SK-N-SH (cell line): ENCODE data around the gene ANKRD11. TPM values are rescaled to one million over a fixed set of nuclear protein-coding genes. Genes with fewer than 3 reads are reported as not detected.

ENCODE experiments used
- CTCF ChIA-PET: fragments of 300-600, 350-600 bp; formaldehyde crosslinking; extraction: SDS; loops from one replicate; lab custom pipeline; 2021; lab: Yijun Ruan, JAX
- POLR2A ChIA-PET: fragments of 350-600 bp; sonication (Branson Sonifier 250); formaldehyde crosslinking; extraction: SDS; loops from one replicate; lab custom pipeline; 2020; ENCODE audit warnings: antibody characterized with exemption, inconsistent platforms; lab: Yijun Ruan, JAX
- DNase-seq: peaks from one replicate; pipeline ENCODE4 v3.0.0; 2012
- H2AFZ ChIP-seq: fragments of 200-600 bp; sonication (generic); 2 replicates; pipeline ENCODE4 v1.8.1; 2016; ENCODE audit warnings: antibody characterized with exemption, mild to moderate bottlenecking, low read depth
- H3F3A ChIP-seq: fragments of 200-600 bp; sonication (generic); replicated peaks from 2 replicates; pipeline ENCODE3; 2016; ENCODE audit warnings: antibody characterized with exemption, mild to moderate bottlenecking; ENCODE audit not compliant: insufficient read depth
- H3K27ac ChIP-seq, 2 experiments: fragments of 200-500 bp in 1 of 2; fragments of 200-600 bp in 1 of 2; sonication (Bioruptor generic) in 1 of 2; sonication (generic), shearing (Covaris generic) in 1 of 2; 2 replicates each; pipeline versions ENCODE4 v1.5.1 to v1.6.1; 2014 to 2016; ENCODE audit warnings: low read depth in 2 of 2, inconsistent platforms in 1 of 2, low read length in 1 of 2, mild to moderate bottlenecking in 1 of 2, mixed read lengths in 1 of 2
- H3K27me3 ChIP-seq: fragments of 200-600 bp; sonication (generic), shearing (Covaris generic); 2 replicates; pipeline ENCODE4 v1.6.1; 2016; ENCODE audit warnings: mixed run types; ENCODE audit not compliant: insufficient read depth
- H3K36me3 ChIP-seq, 2 experiments: fragments of 200-500 bp in 1 of 2; fragments of 200-600 bp in 1 of 2; sonication (Bioruptor generic) in 1 of 2; sonication (generic) in 1 of 2; replicated peaks in 1 of 2; 2 replicates each; pipeline versions ENCODE3 to v1.5.1; 2014 to 2016; ENCODE audit warnings: low read length in 1 of 2, mild to moderate bottlenecking in 1 of 2; ENCODE audit not compliant: insufficient read depth in 2 of 2, control insufficient read depth in 1 of 2
- H3K4me1 ChIP-seq, 2 experiments: fragments of 200-500 bp in 1 of 2; fragments of 200-600 bp in 1 of 2; sonication (Bioruptor generic) in 1 of 2; sonication (generic), shearing (Covaris generic) in 1 of 2; 2 replicates each; pipeline versions ENCODE4 v1.5.1 to v1.6.1; 2014 to 2016; ENCODE audit warnings: low read depth in 1 of 2, low read length in 1 of 2, mixed run types in 1 of 2; ENCODE audit not compliant: insufficient read depth in 2 of 2, control insufficient read depth in 1 of 2
- H3K4me2 ChIP-seq: fragments of 200-600 bp; sonication (generic), shearing (Covaris generic); 2 replicates; pipeline ENCODE4 v1.6.1; 2017; ENCODE audit warnings: mixed run types
- H3K4me3 ChIP-seq, 2 experiments: fragments of 200-500 bp in 1 of 2; fragments of 200-600 bp in 1 of 2; sonication (Bioruptor generic) in 1 of 2; sonication (generic), shearing (Covaris generic) in 1 of 2; 2 replicates each; pipeline versions ENCODE4 v1.5.1 to v1.8.1; 2014 to 2016; ENCODE audit warnings: low read depth in 2 of 2, inconsistent platforms in 1 of 2, low read length in 1 of 2, mild to moderate bottlenecking in 1 of 2, mixed read lengths in 1 of 2, moderate library complexity in 1 of 2
- H3K79me2 ChIP-seq: fragments of 200-600 bp; sonication (generic); 2 replicates; pipeline ENCODE4 v1.8.1; 2017; ENCODE audit warnings: mild to moderate bottlenecking; ENCODE audit not compliant: insufficient read depth
- H3K9ac ChIP-seq: fragments of 200-600 bp; sonication (generic); 2 replicates; pipeline ENCODE4 v1.6.1; 2017; ENCODE audit warnings: mixed run types
- H3K9me2 ChIP-seq: fragments of 200-600 bp; sonication (generic); 2 replicates; pipeline ENCODE4 v1.6.1; 2017; ENCODE audit warnings: mixed run types
- H3K9me3 ChIP-seq: fragments of 200-600 bp; sonication (generic); 2 replicates; pipeline ENCODE4 v1.6.1; 2017; ENCODE audit warnings: mixed run types, mild to moderate bottlenecking, moderate library complexity
- H4K20me1 ChIP-seq: fragments of 200-600 bp; sonication (generic); 2 replicates; pipeline ENCODE4 v1.6.1; 2017; ENCODE audit warnings: mild to moderate bottlenecking, mixed run types; ENCODE audit not compliant: insufficient read depth
- ELF1 ChIP-seq: IDR thresholded peaks from 2 replicates; pipeline ENCODE4 v1.4.0; 2012
- FOSL2 ChIP-seq: IDR thresholded peaks from 2 replicates; pipeline ENCODE4 v1.4.0; 2012; ENCODE audit warnings: low read depth, mild to moderate bottlenecking, moderate library complexity, borderline replicate concordance
- FOXM1 ChIP-seq: IDR thresholded peaks from 2 replicates; pipeline ENCODE4 v1.4.0; 2012; ENCODE audit warnings: low read depth, mild to moderate bottlenecking
- MEF2A ChIP-seq: IDR thresholded peaks from 2 replicates; pipeline ENCODE4 v1.4.0; 2012; ENCODE audit warnings: low read depth, borderline replicate concordance
- NRF1 ChIP-seq: IDR thresholded peaks from 2 replicates; pipeline ENCODE4 v1.6.1; 2012; ENCODE audit warnings: low read depth, mild to moderate bottlenecking, low read length
- RXRA ChIP-seq: IDR thresholded peaks from 2 replicates; pipeline ENCODE4 v1.4.0; 2012; ENCODE audit warnings: low read depth, mild to moderate bottlenecking, borderline replicate concordance
- TCF12 ChIP-seq: IDR thresholded peaks from 2 replicates; pipeline ENCODE4 v1.4.0; 2012
- WGBS: methylation state at CpG from one replicate; pipeline ENCODE4 v1.1.6; 2017; ENCODE audit warnings: low lambda C conversion rate; 5-methylcytosine and 5-hydroxymethylcytosine counted together
- polyA plus RNA-seq, 3 experiments: library from polyadenylated mRNA; depleted of rRNA; stranded (reverse); fragments of >200 nt; gene quantifications; 2 replicates each; pipeline ENCODE4 v1.2.3, GENCODE V29; 2012
- TF ChIP-seq, protein P1 (sequence below): IDR thresholded peaks from 2 replicates; pipeline ENCODE4 v1.6.1; 2012; ENCODE audit warnings: mild to moderate bottlenecking, low read depth, low read length, moderate library complexity
- TF ChIP-seq, protein P2 (sequence below): fragments of 150-350 bp; IDR thresholded peaks from 2 replicates; pipeline ENCODE4 v1.6.1; 2017; ENCODE audit warnings: antibody characterized with exemption, low read length, low read depth, borderline replicate concordance
- TF ChIP-seq, protein P3 (sequence below): IDR thresholded peaks from 2 replicates; pipeline ENCODE4 v1.4.0; 2012; ENCODE audit warnings: low read depth, borderline replicate concordance

Gene ANKRD11
- polyA plus RNA-seq, 1 of the 3 experiments (the other 2 are of a cell fraction), result 50.2 TPM

DNA sequence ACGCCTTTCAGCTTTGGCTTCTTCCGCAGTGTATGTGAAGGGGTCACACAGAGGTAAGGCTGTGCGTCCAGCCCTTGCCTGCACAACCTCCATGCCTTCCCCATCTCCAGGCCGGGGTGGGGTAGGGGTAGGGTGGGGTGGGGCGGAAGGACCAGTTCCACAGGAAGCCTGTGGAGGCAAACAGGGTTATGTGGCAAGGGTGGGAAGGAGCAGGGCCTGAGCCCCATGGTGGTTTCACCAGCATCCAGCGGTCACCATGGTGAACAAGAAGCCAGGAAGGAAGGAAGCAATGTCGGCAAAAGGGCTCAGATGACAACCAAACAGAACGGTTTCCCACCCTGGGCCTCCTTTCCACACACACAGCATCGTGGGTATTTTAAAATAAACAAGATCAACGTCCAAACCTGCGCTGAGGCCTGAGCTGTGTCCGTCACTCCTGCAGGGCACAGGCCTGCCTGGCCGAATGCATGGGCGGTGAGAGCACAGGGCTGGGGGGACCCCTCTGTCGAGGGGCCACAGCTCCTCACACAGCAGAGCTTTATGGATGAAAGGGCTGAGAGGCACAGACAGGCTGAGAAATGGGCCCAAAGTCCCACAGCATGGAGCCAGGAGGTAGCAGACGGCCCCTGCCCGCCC, 192.3 kb downstream of the ANKRD11 start:
- H3K27me3 ChIP-seq, result no peaks in the 10 kb centered on the region
- no peak overlapping the region for H2AFZ ChIP-seq
- no peak for DNase-seq
- WGBS, result 95% methylated on average over 14 of the region's 17 CpGs
- H3K79me2 ChIP-seq, result peaks cover 75% of the 10 kb centered on the region
- H3K9ac ChIP-seq, result no peak overlapping the region
- H3K9me3 ChIP-seq, result no peaks in the 10 kb centered on the region
- H3K36me3 ChIP-seq, result peaks cover 4 to 14% of the 10 kb centered on the region in 2 experiments
- no peaks in the 10 kb centered on the region for H3K9me2 ChIP-seq
- CTCF ChIA-PET, result interaction anchor here (1.0 to 1.8 kb wide), 3 partner anchors 9 to 211 kb away, joined by 3 to 8 read pairs (median 3); partner anchors contain the start of gene SPG7
- H3K4me2 ChIP-seq, result no peak overlapping the region
- POLR2A ChIA-PET, result no interaction called here
- no peak overlapping the region for H3K4me3 ChIP-seq
- H3K27ac ChIP-seq, result no peak overlapping the region
- TF ChIP-seq, protein P1, sequence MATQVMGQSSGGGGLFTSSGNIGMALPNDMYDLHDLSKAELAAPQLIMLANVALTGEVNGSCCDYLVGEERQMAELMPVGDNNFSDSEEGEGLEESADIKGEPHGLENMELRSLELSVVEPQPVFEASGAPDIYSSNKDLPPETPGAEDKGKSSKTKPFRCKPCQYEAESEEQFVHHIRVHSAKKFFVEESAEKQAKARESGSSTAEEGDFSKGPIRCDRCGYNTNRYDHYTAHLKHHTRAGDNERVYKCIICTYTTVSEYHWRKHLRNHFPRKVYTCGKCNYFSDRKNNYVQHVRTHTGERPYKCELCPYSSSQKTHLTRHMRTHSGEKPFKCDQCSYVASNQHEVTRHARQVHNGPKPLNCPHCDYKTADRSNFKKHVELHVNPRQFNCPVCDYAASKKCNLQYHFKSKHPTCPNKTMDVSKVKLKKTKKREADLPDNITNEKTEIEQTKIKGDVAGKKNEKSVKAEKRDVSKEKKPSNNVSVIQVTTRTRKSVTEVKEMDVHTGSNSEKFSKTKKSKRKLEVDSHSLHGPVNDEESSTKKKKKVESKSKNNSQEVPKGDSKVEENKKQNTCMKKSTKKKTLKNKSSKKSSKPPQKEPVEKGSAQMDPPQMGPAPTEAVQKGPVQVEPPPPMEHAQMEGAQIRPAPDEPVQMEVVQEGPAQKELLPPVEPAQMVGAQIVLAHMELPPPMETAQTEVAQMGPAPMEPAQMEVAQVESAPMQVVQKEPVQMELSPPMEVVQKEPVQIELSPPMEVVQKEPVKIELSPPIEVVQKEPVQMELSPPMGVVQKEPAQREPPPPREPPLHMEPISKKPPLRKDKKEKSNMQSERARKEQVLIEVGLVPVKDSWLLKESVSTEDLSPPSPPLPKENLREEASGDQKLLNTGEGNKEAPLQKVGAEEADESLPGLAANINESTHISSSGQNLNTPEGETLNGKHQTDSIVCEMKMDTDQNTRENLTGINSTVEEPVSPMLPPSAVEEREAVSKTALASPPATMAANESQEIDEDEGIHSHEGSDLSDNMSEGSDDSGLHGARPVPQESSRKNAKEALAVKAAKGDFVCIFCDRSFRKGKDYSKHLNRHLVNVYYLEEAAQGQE, result no peak
- TF ChIP-seq, protein P2, sequence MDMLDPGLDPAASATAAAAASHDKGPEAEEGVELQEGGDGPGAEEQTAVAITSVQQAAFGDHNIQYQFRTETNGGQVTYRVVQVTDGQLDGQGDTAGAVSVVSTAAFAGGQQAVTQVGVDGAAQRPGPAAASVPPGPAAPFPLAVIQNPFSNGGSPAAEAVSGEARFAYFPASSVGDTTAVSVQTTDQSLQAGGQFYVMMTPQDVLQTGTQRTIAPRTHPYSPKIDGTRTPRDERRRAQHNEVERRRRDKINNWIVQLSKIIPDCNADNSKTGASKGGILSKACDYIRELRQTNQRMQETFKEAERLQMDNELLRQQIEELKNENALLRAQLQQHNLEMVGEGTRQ, result no peak
- TF ChIP-seq ELF1 (no peak), FOSL2 (no peak), TCF12 (no peak), NRF1 (no peak), MEF2A (no peak), FOXM1 (no peak), RXRA (no peak)
- TF ChIP-seq, protein P3, sequence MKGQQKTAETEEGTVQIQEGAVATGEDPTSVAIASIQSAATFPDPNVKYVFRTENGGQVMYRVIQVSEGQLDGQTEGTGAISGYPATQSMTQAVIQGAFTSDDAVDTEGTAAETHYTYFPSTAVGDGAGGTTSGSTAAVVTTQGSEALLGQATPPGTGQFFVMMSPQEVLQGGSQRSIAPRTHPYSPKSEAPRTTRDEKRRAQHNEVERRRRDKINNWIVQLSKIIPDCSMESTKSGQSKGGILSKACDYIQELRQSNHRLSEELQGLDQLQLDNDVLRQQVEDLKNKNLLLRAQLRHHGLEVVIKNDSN, result no peak
- peaks cover 8 to 24% of the 10 kb centered on the region in 2 experiments; a peak in 3 of 4 replicates for H3K4me1 ChIP-seq
- peaks cover 19% of the 10 kb centered on the region for H3F3A ChIP-seq
- H4K20me1 ChIP-seq, result peaks cover 82% of the 10 kb centered on the region
